Chondrocyte (in vitro differentiated cells): ENCODE measurements around the gene RFWD3. TPM values are rescaled to one million over a fixed set of nuclear protein-coding genes. Genes with fewer than 3 reads are reported as not detected.
A peak's percentile ranks its signal among the peaks of the same experiment; 100 is the strongest.
"Not testable (repeated sequence)": the region's sequence is repeated elsewhere in the genome, so short reads cannot be mapped to it uniquely, and the experiment has no call there.

Source experiments
- DNase-seq: peaks from one replicate; pipeline ENCODE4 v3.0.0; 2021; ENCODE audit warnings: mixed read lengths, low spot score
- H3K27ac Mint-ChIP-seq: one replicate; pipeline ENCODE4 v1.8.0; 2021; ENCODE audit warnings: mild to moderate bottlenecking, moderate library complexity, mixed read lengths; ENCODE audit not compliant: unreplicated experiment
- H3K27me3 Mint-ChIP-seq: 2 replicates; pipeline ENCODE4 v1.8.0; 2021; ENCODE audit warnings: low read depth, mixed read lengths
- H3K36me3 Mint-ChIP-seq: 2 replicates; pipeline ENCODE4 v1.8.0; 2021; ENCODE audit warnings: low read depth, mixed read lengths
- H3K4me1 Mint-ChIP-seq: 2 replicates; pipeline ENCODE4 v1.8.0; 2021; ENCODE audit warnings: low read depth, mild to moderate bottlenecking, mixed read lengths
- H3K4me3 Mint-ChIP-seq: one replicate; pipeline ENCODE4 v1.8.0; 2021; ENCODE audit warnings: mild to moderate bottlenecking, moderate library complexity, mixed read lengths; ENCODE audit not compliant: unreplicated experiment
- H3K9me3 Mint-ChIP-seq: 2 replicates; pipeline ENCODE4 v1.8.0; 2021; ENCODE audit warnings: low read depth, mixed read lengths
- CTCF ChIP-seq: fragments of 200-600 bp; sonication (generic); IDR thresholded peaks from 2 replicates; pipeline ENCODE4 v1.5.0; 2021; ENCODE audit warnings: antibody characterized with exemption, mild to moderate bottlenecking, moderate library complexity
- total RNA-seq: library from RNA; stranded (reverse); gene quantifications from 3 replicates; pipeline ENCODE4 v1.2.1, GENCODE V29; 2021

The RFWD3 gene
- total RNA-seq, 1 donor from 2014 or later: 23.2 TPM

- Mint-ChIP-seq H3K36me3 (no peaks in the 10 kb centered on the region), H3K4me3 (no peak overlapping the region), H3K27ac (no peak overlapping the region), H3K27me3 (no peaks in the 10 kb centered on the region), H3K9me3 (no peaks in the 10 kb centered on the region), H3K4me1 (peaks cover 2% of the 10 kb centered on the region)
- no peak for TF ChIP-seq CTCF
- no peak for DNase-seq
Measured at GRCh38 chr16:74680681-74681080, 14.0 kb upstream of the RFWD3 start.

- no peak overlapping the region for H3K4me3 Mint-ChIP-seq
- H3K4me1 Mint-ChIP-seq: peaks cover 2% of the 10 kb centered on the region
- no peaks in the 10 kb centered on the region for H3K36me3 Mint-ChIP-seq
- no peak for TF ChIP-seq CTCF
- H3K9me3 Mint-ChIP-seq: no peaks in the 10 kb centered on the region
- H3K27ac Mint-ChIP-seq: no peak overlapping the region
- H3K27me3 Mint-ChIP-seq: no peaks in the 10 kb centered on the region
- no peak for DNase-seq
Measured at GRCh38 chr16:74679983-74680382, 13.3 kb upstream of the RFWD3 start.

GRCh38 chr16:74677868-74678267 lies 11.2 kb upstream of the RFWD3 start:
- Mint-ChIP-seq H3K4me1 (peaks cover 2% of the 10 kb centered on the region), H3K4me3 (no peak overlapping the region), H3K36me3 (peaks cover 4% of the 10 kb centered on the region), H3K9me3 (no peaks in the 10 kb centered on the region), H3K27ac (no peak overlapping the region), H3K27me3 (no peaks in the 10 kb centered on the region)
- TF ChIP-seq CTCF: no peak
- DNase-seq: no peak

GRCh38 chr16:74673876-74674275 lies 7.2 kb upstream of the RFWD3 start:
- Mint-ChIP-seq H3K27ac (no peak overlapping the region), H3K4me3 (no peak overlapping the region), H3K27me3 (no peaks in the 10 kb centered on the region), H3K9me3 (no peaks in the 10 kb centered on the region), H3K4me1 (no peaks in the 10 kb centered on the region), H3K36me3 (peaks cover 4% of the 10 kb centered on the region)
- no peak for TF ChIP-seq CTCF
- DNase-seq: no peak

GRCh38 chr16:74668877-74669276 lies 2.2 kb upstream of the RFWD3 start:
- H3K27ac Mint-ChIP-seq, H3K27me3 Mint-ChIP-seq: not testable (repeated sequence)
- H3K4me1 Mint-ChIP-seq: peaks cover 15% of the 10 kb centered on the region

GRCh38 chr16:74667255-74667700 lies 601 bp upstream of the RFWD3 start:
- Mint-ChIP-seq H3K27me3 (no peaks in the 10 kb centered on the region), H3K27ac (peak overlapping the region; percentile 93), H3K36me3 (peaks cover 10% of the 10 kb centered on the region), H3K9me3 (no peaks in the 10 kb centered on the region), H3K4me1 (peaks cover 24% of the 10 kb centered on the region), H3K4me3 (peak overlapping the region; percentile 90)
- no peak for TF ChIP-seq CTCF
- no peak for DNase-seq

More at GRCh38 chr16:74668877-74669276, 2.2 kb upstream of the RFWD3 start:
- DNase-seq, H3K36me3 Mint-ChIP-seq, H3K9me3 Mint-ChIP-seq, H3K4me3 Mint-ChIP-seq: not testable (repeated sequence)
